GM21367 (cell line): ENCODE measurements around the gene GRHL1.

ENCODE experiments used
- ATAC-seq: cut with Tn5 transposase; IDR thresholded peaks from one replicate; pipeline ENCODE4 v1.9.1; 2021; ENCODE audit not compliant: unreplicated experiment

GRHL1 gene

DNA sequence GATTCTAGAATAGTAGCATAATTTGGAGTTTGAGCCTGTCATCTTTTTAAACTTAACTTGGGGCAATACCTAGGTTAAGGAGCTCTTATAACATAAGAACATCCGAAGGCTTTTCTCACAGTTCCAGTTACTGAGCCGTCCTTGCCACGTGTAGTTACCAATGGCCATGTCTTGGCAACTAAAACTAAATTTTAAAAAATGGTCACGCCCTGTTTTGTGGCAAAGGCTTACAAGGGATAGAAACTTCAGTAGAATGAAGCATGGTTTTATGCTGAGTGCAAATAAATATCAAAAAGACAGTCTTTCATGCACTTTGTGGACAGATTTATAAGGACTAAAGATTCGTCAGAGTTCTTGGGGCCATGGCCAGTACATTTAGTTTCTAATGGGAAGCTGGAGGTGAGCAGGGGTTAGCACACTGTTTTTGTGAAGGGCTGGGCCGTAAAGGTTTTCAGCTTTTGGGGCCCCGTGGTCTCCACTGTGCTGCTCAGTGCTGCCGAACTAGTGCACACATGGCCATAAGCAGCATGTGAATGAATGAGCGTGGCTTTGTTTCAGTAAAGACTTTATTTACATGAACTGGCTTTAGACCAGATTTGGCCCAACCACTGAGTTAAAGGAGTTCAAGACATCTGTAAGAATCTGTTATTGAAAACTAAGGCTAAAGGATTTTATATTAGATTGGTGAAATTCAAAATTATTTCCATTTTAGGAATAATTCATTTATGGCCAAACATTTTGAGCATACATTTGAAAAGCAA, 41.1 kb downstream of the GRHL1 start:
- ATAC-seq: no peak

DNA sequence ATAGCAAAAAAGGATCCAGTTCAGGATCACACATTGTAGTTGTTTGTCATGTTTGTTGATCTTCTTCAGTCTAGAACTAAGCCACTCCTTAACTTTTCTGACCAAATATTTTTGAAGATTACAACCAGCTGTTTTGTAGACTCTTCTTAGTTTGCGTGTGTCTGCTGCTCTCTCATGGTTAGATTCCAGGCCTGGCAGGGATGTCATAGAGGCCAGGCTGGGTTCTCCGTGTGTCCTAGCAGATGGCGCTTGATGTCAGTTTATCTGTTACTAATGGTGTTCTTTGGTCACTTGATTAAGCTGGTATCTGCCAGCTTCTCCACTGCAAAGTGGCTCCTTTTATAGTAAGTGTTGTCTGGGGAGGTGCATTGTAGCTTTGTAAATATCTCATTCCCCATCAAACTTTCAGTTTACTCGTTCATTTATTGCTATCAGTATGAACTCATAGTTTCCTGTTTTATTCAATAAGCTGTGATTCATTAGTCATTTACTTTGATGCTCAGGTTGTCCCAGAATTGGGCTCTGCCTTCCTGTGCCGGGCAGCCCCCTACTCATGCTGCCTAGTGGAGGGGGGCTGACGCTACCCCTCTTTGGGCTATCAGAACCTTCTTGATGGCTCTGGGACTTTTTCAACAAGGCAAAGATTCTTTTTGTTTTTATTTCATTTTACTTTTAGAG, 42.1 kb downstream of the GRHL1 start:
- no peak for ATAC-seq

DNA sequence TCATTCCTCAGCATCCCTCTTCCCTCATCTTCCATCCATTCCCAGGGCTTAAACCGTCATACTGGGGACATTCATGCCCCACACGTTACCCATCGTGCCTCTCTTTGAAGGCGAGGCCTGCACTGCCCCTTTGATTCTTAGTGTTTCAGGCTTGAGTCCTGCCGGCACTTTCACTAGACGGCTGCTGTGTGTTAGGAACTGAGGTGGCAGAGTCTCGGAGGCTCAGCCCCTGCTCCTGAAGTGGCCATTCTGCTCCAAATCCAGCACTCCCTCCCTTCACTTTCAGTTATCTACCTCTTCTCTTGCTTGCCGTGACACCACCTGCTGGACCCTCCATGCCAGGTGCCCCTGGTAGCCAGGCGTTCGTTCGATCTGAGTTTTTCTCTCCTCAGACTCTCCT, 43.0 kb downstream of the GRHL1 start:
- no peak for ATAC-seq

DNA sequence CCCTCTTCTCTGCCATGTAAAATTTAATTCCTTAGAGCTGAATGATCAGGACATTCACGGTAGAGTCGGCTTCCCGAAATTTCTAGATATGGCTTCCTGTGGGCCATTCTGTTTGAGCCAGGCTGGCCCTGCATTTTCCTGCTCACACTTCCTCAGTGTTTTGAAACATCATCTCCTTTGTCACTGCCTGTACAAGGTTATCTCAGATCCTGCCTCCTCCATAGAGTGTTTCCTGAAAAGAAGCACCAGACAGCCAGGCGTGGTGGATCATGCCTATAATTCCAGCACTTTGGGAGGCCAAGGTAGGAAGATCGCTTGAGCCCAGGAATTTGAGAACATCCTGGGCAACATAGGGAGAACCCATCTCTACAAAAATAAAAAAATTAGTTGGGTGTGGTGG, 43.6 kb downstream of the GRHL1 start:
- no peak for ATAC-seq

DNA sequence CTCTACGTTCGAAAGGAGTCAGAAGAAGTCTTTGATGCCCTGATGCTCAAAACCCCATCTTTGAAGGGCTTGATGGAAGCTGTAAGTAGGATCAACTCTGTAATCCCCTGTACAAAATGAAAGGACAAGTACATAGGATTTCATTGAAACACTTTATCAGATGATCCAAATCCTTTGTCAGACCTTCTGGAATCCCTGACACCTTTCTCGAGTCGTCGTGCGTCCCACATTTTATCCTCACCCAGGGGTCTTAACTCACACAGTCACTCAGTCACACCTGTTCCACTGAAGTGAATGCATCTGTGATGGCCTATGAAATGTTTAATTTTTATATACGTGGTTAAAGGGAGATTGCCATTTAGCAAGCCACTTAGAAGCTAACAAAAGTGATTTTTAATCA, 44.8 kb downstream of the GRHL1 start:
- ATAC-seq: no peak

DNA sequence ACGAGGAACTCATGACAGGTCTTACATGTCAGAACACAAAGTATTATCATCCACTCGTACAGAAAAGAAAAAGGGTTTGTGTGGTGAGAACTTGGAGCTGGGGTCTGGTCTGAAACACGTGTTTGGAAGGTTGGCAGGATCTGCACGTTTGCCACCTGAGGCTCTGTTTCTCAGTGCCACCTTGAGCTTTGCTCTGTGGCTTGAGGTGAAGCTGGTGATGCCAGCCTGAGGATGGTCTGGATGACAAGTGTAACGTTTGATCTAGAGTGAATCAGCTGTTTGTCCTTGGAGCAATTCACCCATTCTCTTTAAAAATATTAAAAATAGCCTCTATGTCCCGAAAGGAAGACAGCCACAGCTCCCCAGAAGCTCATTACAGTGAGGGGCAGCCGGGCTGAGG, 46.4 kb downstream of the GRHL1 start:
- ATAC-seq: no peak

DNA sequence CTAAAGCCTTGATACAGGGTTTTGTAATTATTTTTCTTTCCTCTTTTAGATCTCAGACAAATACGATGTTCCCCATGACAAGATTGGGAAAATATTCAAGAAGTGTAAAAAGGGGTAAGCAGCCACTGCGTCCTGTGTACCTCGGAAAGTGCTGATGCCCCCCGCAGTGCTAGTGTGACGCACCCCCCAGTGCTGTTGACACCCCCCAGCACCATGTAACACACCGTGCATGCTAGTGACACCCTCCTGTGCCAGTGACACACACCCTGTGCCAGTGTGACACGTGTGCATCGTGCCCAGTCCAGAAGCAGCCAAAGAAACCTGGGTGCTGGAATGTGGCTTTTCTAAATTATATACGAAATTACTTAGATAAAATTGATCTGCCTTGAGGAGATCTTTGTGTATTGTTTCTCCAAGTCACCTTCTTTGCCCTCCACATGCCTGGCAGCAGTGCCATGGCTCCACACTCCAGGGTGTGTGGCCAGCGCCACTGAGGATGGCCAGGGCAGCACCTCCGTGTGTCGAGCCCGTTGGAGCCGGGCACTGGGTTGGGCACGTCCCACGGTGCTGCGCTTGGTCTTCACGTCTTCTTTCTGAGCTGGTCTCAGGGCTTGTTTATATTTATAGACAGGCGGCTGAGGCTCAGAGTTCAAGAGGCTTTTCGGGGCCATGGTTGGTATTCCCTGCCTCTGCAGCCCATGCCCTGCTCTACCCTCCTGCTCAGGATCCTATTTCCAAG, 47.6 kb downstream of the GRHL1 start:
- no peak for ATAC-seq

DNA sequence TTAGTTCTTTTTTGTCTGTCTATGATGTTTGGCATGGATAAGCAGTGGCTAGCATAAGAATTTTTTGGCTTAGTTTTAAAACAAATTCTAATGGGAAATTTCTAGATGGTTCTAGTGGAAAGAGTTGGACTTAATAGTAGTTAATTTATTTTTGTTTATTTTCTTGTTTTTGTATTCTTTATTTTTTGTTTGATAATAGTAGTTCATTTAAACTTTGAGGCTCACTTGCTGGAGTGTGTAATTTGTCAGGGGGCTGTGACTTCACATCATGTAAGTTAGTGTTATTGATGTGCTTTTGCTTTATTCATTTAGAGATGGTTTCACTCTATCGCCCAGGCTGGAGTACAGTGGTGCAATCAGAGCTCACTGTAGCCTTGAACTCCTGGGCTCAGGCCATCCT, 48.2 kb downstream of the GRHL1 start:
- ATAC-seq: no peak

DNA sequence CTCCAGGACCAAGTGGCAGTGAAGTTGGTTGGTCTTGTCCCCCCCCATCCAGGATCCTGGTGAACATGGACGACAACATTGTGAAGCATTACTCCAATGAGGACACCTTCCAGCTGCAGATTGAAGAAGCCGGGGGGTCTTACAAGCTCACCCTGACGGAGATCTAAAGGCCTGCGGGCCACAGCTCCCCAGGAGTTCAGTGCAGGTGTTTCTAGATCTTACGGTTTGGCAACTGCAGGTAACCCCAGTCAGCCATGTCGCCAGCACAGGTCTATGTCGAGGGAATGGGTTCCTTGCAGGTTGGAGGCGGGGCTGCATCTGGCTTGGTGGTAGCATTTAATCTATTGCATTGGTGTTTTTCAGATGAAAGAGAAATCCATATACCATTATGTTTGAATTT, 49.0 kb downstream of the GRHL1 start:
- no peak for ATAC-seq

DNA sequence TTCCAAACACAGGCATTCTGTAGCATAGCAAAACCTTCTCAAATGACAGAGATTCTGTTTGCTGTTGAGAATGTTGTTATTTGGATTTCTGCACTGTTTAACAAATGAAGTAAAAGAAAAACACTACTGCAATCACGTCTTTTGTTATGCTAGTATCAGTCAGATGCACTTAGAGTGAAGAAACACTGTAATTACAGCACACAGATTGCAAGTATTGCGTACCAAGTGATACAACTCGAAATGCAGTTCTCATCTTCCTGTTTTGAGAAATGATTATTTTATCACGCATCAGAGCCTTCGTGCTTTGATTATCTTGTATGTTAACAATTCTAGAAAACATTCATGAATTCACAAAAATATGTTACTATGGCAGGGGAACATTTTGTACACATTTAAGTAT, 50.1 kb downstream of the GRHL1 start:
- no peak for ATAC-seq

DNA sequence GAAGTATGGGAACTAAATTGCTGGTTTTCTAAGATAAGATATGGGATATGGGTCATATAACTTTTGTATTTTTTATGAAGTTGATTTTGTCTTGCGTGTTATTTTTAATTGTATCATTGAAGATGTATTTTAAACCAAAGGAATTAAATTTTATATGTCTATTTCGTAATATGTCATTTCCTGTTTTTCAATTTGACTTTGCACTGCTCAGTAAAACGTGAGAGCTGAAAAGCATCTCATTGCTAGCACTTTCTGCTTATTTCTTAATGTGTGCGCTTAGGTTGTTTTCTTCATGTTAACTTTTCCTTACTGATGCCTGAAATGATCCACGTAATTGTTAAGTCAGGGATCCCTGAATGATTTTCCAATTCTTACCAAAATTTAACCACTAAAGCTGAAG, 50.6 kb downstream of the GRHL1 start:
- no peak for ATAC-seq

DNA sequence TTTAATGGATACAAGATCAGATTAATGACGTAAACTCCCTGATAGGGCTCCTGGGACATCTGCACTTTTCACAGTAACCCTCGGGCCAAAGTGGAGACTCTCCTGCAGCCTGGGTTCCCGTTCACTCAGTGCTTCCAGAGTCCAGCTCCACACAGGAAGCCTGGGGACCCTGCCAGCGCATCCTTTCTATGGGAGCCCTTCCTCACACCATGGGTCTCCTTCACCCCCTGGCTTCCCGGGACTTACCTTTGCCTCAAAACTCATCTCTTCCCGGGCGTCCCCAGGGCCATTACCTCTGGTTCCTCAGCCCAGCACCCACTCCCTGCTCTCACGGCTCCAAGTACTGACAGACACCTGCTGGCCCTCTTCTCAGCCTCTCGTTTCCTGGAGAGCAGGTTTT, 51.2 kb downstream of the GRHL1 start:
- no peak for ATAC-seq

DNA sequence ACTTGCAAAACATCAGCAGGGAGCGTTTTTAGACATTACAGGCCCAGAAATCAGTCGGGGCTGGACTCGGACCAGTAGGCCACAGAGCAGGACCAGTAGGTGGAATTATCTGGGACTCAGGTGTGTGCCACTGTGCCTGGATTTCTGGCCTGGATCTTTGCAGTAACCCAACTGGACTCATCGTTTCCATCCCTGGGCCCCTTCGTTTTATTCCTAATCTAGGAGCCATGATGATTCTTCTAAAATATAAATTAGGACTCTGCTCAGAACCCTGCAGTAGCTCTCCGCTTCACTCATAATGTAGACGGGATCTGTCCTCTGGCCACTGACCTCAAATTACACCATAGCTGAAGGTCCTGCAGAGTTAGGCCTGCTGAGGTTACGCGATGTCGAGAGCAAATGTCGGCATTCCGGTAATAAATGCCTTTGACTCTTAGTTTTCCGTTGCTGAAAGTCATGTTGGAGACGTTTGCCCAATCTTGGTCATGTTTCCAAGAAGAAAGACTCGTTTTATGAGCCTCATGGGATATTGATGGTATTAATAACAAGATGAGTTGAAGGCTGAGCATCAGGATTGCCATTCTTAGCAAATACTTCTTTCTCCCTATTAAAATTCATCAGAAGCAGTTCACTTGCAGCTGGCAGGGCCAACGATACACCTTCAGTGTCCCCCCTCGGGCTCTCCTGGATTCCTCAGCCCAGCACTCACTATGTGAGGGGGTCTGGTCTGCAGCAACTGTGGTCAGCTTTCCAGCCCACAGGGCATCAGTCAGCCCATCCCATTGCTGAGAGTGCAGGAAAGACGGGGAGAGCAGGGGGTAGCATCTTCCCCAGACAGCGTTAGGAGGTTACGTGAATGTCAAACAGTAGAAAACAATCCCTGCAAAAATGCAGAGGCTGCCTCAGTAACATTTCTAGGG, 52.0 kb downstream of the GRHL1 start:
- ATAC-seq: no peak

DNA sequence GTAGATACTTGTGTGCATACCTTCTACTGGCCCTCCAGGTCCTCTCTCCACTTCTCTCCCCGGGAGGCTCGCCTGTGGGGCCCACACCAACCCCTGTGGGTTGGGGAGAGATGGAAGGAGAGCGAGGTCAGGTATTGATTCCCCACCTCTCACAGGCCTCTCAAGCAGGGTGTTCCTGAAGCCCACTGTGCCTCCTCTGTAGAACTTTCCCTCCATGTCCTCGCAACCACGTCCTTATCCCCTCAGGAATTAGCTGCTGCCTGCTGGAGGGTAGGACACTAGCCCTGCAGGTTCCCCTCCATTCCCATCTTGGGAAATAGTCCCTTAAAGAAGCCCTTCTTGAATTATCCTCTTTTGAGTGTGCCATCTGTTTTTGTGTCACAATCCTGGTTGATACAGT, 52.9 kb downstream of the GRHL1 start:
- ATAC-seq: no peak

DNA sequence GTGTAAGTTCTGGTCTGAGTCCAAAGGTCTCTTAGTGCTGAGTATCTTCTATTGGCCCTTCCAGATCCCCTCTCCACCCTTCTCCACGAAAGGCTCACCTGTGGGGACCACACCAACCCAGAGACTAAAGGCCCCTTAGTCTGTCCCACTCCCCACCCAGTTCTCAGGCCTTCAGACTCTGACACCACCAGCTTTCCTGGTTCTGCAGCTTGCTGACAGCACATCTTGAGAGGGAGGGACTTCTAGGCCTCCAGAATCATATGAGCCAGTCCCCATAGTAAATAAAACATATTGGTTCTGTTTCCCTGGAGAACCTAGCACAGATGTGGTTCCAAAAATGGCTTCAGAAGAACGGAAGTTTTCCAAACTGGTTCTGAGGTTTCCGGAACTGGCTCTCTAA, 53.3 kb downstream of the GRHL1 start:
- ATAC-seq: no peak

DNA sequence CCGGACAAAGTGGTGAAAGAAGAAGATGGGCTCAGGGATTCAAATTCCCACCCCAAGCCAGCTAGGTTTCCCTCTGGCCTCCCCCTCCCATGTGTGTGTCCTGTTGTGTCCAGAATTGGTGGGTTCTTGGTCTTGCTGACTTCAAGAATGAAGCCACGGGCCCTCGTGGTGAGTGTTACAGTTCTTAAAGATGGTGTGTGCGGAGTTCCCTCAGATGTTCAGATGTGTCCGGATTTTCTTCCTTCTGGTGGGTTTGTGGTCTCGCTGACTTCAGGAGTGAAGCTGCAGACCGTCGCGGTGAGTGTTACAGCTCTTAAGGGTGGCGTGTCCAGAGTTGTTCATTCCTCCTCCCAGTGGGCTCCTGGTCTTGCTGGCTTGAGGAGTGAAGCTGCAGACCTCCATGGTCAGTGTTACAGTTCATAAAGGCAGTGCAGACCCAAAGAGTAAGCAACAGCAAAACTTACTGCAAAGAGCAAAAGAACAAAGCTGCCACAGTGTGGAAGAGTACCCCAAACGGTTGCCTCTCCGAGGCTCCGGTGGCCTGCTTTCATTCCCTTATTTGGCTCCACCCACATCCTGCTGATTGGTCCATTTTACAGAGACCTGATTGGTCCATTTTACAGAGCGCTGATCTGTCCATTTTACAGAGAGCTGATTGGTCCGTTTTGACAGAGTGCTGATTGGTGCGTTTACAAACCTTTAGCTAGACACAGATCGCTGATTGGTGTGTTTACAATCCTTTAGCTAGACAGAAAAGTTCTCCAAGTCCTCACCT, 54.2 kb downstream of the GRHL1 start:
- no peak for ATAC-seq

DNA sequence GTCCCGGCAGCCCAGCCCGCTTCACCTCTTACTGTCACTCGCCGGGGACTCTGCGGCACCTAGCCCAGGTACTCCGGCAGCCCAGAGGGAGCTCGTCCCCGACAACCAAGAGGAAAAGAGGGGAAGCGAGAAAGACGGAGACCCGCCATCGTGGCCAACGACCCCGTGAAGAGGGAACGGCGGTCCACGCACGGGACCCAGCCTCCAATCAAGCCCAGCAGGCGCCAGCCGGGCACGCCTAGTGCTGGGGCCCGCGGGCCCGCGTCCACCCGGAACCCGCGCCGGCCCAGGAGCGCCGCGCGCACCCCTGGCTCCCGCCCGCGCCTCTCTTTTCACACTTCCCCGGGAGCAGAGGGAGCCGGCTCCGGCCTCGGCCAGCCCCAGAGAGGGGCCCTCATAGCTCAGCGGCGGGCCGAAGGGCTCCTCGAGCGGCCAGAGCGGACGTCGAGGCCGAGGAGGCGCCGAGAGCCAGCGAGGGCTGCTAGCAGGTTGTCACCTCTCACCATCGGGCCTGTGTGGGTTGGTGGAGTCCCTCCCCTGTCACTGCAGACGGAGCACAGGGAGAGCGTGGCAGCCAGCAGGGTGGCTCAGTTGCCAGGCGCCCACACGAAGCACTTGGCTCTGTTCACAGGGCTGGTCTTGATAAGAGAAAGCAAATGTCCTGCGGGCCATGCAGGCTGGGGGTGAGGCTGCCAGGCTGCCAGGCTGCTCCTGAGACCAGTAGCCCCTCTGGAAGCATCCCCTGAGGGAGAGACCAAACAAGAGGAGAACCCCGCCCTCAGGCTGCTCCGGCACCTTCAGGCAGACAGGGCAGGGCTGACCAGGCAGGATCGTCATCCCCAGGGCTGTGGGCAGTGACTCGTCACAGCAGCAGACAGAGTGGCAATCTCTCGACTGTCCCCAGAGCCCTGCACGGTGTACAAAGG, 55.0 kb downstream of the GRHL1 start:
- ATAC-seq: no peak

DNA sequence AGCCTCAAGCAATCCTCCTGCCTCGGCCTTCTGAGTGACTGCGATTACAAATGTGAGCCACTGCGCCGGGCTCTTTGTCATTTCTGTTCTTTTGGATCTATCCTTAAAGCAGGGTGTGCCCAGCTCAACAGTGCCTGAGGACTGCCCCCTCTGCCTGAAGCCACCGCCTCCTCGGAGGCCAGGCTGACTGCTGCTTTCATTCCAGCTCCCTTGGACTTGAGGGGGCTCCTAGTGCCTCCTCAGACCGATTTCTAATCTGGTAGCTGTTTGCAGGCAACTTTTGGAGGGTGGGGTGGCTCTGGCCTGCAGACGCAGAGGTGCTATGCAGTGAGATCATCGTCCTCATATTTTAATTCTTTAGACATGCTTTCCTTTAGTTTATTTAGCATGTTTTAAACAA, 55.9 kb downstream of the GRHL1 start:
- no peak for ATAC-seq
